Psoas muscle (tissue), 8 donors: ENCODE results near the gene DCPS. TPM values are rescaled to one million over a fixed set of nuclear protein-coding genes. Genes with fewer than 3 reads are reported as not detected.

Source experiments
- ATAC-seq, 4 donors: fragments of 200-7000 bp; cut with Tn5 transposase; one replicate each; pipeline ENCODE4 v1.9.1; 2020; ENCODE audit warnings: moderate library complexity in 3 of 4, mild to moderate bottlenecking in 2 of 4
- DNase-seq, 2 donors: peaks; one replicate each; pipeline ENCODE4 v3.0.0-alpha.2; 2020
- H3K27ac ChIP-seq: fragments of 200-600 bp; one replicate; pipeline ENCODE4 v1.8.0; 2022
- H3K27me3 ChIP-seq, 3 donors: fragments of 200-600 bp in 1 of 3; one replicate each; pipeline versions ENCODE4 v1.6.1 to v1.8.0; 2013 to 2022; ENCODE audit warnings: low read length in 2 of 3, mild to moderate bottlenecking in 2 of 3, moderate library complexity in 1 of 3; ENCODE audit not compliant: insufficient read depth in 3 of 3
- H3K36me3 ChIP-seq, 2 donors: fragments of 200-600 bp in 1 of 2; one replicate each; pipeline versions ENCODE4 v1.6.1 to v1.8.0; 2013 to 2022; ENCODE audit warnings: low read depth in 1 of 2, mild to moderate bottlenecking in 1 of 2, moderate library complexity in 1 of 2; ENCODE audit not compliant: insufficient read depth in 1 of 2
- H3K4me1 ChIP-seq: fragments of 200-600 bp; one replicate; pipeline ENCODE4 v1.8.0; 2022
- H3K4me3 ChIP-seq: fragments of 200-600 bp; one replicate; pipeline ENCODE4 v1.8.0; 2022; ENCODE audit warnings: mild to moderate bottlenecking
- H3K9me3 ChIP-seq: fragments of 200-600 bp; one replicate; pipeline ENCODE4 v1.8.0; 2022
- WGBS, 3 donors: extraction: QIAGEN DNeasy Blood & Tissue Kit; methylation state at CpG; one replicate each; pipeline versions ENCODE4 v1.1.6 to v1.1.7; 2013; 5-methylcytosine and 5-hydroxymethylcytosine counted together
- intact Hi-C, 2 donors: fragments of 100-400 bp; cut with DNase I; formaldehyde crosslinking; loops; one replicate each; pipeline versions ENCODE4 v1.11.0 to v1.14.2; 2022
- polyA plus RNA-seq, 3 donors: library from polyadenylated mRNA; stranded (reverse); fragments of 200-250 nt; gene quantifications; one replicate each; pipeline ENCODE4 v1.2.3, GENCODE V29; 2013
- total RNA-seq, 4 donors: library from RNA; stranded (reverse); fragmentation: NEBNext Ultra II Directional in 2 of 4; extraction: Animal tissue kit (Norgen Biotek cat#: 25700) in 2 of 4; gene quantifications; one replicate each; pipeline versions ENCODE4 v1.2.1 to v1.2.4, GENCODE V29; 2021 to 2023
- TF ChIP-seq, protein P1 (sequence below): fragments of 200-600 bp; IDR thresholded peaks from one replicate; pipeline ENCODE4 v1.8.0; 2022; ENCODE audit warnings: antibody characterized with exemption
- donor health status: healthy with polysubstance abuse.
- donor health status: DM: no; HTN: no; CAD: no; lungs with moderate emphysema.
- donor health status: Bipolar disorder and iron deficiency.
- donor health status: healthy.
- donor health status: DM: yes; HTN: yes; CAD: no.
- donor health status: DM: no; HTN: no; CAD: no.
- donor health status: DM: no; HTN: no; CAD: no.
- donor health status: DM: yes; HTN: yes; CAD: no.

Gene DCPS
- total and polyA plus RNA-seq, 7 donors = 11.8 to 20.5 (median 14.3) TPM

- ATAC-seq = peak; percentile 16 to 35 (median 23)
- intact Hi-C loops = no loop called here
Observed at GRCh38 chr11:126355926-126356897, 52.4 kb downstream of the DCPS start.

DNA sequence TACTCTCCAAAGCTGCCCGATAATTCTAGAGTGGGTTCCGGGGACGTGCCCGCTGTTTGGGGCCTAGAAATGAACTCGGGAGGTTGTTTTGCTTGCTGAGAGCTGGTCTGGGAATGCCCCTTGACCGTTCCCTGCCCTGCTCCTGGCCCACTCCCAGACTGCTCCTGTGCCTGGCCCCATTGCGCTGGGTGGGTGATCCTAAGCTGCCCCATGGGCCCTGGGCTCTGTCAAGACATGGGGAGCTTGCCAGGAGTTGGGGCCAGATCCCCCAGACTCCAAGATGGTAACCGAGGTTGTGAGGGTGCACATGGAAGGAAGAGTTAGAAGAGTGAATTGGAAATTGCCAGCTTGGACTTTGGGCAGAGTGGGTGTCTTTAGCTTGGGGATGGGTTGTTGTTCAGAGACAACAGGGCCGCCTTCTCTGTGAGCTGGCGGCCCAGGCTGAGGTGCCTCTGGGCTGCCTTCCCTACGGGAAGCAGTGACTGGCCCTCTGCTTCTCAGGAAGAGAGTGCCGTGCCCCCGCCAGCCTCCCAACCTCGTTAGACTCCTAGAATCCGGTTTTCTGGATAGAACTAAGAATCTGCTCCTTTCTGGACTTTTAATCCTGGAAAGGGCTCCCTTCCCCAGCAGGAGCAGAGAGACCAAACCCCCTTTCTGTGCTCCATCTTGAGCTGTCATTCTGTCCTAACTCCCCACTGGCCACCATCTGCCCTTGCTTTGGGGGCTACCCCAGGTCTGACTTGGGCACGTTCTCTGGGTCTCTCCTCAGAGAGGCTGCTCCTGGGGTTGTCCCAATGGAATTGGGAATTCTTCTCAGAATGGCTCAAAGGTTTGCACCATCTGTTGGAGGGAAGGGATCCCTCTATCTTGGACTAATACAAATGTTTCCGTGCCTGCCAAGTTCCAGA is 53.4 kb downstream of the DCPS start:
- H3K27me3 ChIP-seq = no peaks in the 10 kb centered on the region
- H3K4me3 ChIP-seq = peak overlapping the region; percentile 79
- no peaks in the 10 kb centered on the region for H3K36me3 ChIP-seq
- H3K27ac ChIP-seq = no peak overlapping the region
- whole genome bisulfite sequencing, 3 donors = 79 to 89% (median 85%) methylated on average over 17 of the region's 17 CpGs
- ATAC-seq = no peak
- no peaks in the 10 kb centered on the region for H3K9me3 ChIP-seq
- peaks cover 36% of the 10 kb centered on the region for H3K4me1 ChIP-seq
- intact Hi-C loops = no loop called here
- no peak for DNase-seq
- TF ChIP-seq, protein P1, sequence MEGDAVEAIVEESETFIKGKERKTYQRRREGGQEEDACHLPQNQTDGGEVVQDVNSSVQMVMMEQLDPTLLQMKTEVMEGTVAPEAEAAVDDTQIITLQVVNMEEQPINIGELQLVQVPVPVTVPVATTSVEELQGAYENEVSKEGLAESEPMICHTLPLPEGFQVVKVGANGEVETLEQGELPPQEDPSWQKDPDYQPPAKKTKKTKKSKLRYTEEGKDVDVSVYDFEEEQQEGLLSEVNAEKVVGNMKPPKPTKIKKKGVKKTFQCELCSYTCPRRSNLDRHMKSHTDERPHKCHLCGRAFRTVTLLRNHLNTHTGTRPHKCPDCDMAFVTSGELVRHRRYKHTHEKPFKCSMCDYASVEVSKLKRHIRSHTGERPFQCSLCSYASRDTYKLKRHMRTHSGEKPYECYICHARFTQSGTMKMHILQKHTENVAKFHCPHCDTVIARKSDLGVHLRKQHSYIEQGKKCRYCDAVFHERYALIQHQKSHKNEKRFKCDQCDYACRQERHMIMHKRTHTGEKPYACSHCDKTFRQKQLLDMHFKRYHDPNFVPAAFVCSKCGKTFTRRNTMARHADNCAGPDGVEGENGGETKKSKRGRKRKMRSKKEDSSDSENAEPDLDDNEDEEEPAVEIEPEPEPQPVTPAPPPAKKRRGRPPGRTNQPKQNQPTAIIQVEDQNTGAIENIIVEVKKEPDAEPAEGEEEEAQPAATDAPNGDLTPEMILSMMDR = no peak

More at GRCh38 chr11:126355926-126356897, 52.4 kb downstream of the DCPS start:
- Histone ChIP-seq H3K27me3 (no peaks in the 10 kb centered on the region), H3K4me1 (peaks cover 43% of the 10 kb centered on the region), H3K36me3 (no peaks in the 10 kb centered on the region), H3K4me3 (peak overlapping the region; percentile 79), H3K27ac (no peak overlapping the region), H3K9me3 (no peaks in the 10 kb centered on the region)
- DNase-seq = peak; percentile 47 to 68
- TF ChIP-seq, protein P1 = no peak
- 12 to 29% (median 14%) methylated on average over 28 to 46 of the region's 46 CpGs for WGBS, 3 donors

DNA sequence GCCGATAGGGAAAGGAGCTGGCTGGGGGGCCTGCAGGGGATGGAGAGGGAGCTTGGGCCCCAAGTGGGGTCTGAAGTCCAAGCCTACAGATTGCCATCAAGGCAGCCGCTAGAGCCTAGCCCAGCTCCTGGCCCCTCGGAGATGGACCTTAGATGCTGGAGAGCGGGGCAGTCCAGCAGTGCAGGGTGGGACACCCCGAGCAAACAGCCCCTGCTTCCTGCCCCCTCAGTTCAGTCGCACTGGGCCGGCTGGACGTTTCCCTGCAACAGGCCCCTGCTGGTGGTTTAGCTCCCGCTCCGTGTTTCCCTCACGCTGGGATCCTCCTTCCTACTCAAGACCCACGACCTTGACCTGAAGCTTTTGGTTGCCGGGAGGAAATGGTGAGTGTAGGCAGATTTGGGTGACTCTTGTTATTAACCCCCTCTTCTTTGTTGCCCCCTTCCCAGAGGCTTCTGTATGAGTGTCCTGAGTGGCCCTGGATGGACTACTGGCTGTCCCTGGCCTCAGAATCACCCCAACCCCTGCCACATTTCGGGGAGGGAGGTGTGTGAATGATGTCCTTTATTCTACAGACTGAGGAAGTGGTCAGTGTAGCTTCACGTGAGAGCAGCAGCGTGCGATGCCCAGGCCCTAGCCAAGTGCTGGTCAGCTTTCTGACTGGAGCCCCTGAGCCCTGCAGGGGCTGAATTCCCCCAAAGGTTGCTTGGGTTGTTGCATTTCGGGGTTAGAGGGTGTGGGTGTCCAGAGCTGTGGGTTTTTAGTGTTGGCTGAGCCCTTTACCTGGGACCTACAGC is 54.3 kb downstream of the DCPS start:
- Histone ChIP-seq H3K4me3 (no peak overlapping the region), H3K9me3 (no peaks in the 10 kb centered on the region), H3K27ac (no peak overlapping the region), H3K4me1 (peaks cover 34% of the 10 kb centered on the region), H3K27me3 (no peaks in the 10 kb centered on the region), H3K36me3 (no peaks in the 10 kb centered on the region)
- WGBS, 3 donors = 83 to 87% (median 84%) methylated on average over 18 of the region's 18 CpGs
- TF ChIP-seq, protein P1 = no peak
- intact Hi-C loops = no loop called here
- ATAC-seq = no peak
- no peak for DNase-seq

DNA sequence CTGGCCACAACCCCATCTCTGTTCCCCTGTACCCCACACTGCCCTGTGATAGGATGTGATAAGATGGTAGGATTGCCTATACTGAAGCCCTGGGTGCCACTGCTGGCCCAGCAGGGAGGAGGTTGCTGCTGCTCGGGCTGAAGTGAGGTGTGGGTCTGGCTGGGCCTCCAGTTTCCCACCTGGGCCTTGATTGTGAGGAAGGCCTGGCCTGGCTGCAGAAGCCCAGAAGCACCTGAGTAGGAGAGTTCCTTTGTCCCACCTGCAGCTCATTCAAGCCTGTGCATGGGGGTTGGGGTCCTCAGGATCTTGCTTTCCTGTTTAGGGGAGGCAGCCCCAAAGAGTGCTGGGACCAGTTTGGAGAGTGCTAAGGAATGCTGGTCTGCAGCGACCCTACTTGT is 54.9 kb downstream of the DCPS start:
- Histone ChIP-seq H3K36me3 (no peaks in the 10 kb centered on the region), H3K27me3 (no peaks in the 10 kb centered on the region), H3K9me3 (no peaks in the 10 kb centered on the region), H3K4me1 (peaks cover 31% of the 10 kb centered on the region), H3K27ac (no peak overlapping the region), H3K4me3 (no peak overlapping the region)
- ATAC-seq (no peak), DNase-seq (no peak)
- TF ChIP-seq, protein P1 = no peak
- intact Hi-C loops = no loop called here
- WGBS, 3 donors = 80 to 93% (median 89%) methylated on average over 2 of the region's 2 CpGs
